Hepatocyte (in vitro differentiated cells): ENCODE data around the gene CTNNA1.

ENCODE experiments used
- CTCF ChIP-seq: fragments of 200-600 bp; sonication (generic); IDR thresholded peaks from 2 replicates; pipeline ENCODE4 v1.5.1; 2016; ENCODE audit warnings: antibody characterized with exemption, mild to moderate bottlenecking; ENCODE audit not compliant: poor library complexity
- EZH2 ChIP-seq: fragments of 200-600 bp; sonication (generic); IDR thresholded peaks from 2 replicates; pipeline ENCODE4 v1.6.1; 2016; ENCODE audit warnings: antibody characterized with exemption, mild to moderate bottlenecking, borderline replicate concordance
- EZH2phosphoT487 ChIP-seq: fragments of 200-600 bp; sonication (generic); IDR thresholded peaks from one replicate; pipeline ENCODE4 v1.6.1; 2018; ENCODE audit warnings: antibody characterized with exemption, mild to moderate bottlenecking, low read depth, moderate library complexity; ENCODE audit not compliant: unreplicated experiment, severe bottlenecking

- TF ChIP-seq CTCF (no peak), EZH2 (no peak), EZH2phosphoT487 (no peak)
Measured at GRCh38 chr5:138950421-138951031, 197.3 kb downstream of the CTNNA1 start.
